ENCODE results near the gene SETD2. TPM values are rescaled to one million over a fixed set of nuclear protein-coding genes. Genes with fewer than 3 reads are reported as not detected.
A peak's percentile ranks its signal among the peaks of the same experiment; 100 is the strongest.

Gene SETD2
- total and polyA plus RNA-seq, 10 donors: 10.4 to 94.0 (median 63.8) TPM

- TF ChIP-seq POLR2AphosphoS5 (IDR thresholded peaks at IDR 0.05) (peak in 1 of 3 donors; percentile 52), POLR2A (IDR thresholded peaks at IDR 0.05) (no peak)
- TF ChIP-seq, protein P1, sequence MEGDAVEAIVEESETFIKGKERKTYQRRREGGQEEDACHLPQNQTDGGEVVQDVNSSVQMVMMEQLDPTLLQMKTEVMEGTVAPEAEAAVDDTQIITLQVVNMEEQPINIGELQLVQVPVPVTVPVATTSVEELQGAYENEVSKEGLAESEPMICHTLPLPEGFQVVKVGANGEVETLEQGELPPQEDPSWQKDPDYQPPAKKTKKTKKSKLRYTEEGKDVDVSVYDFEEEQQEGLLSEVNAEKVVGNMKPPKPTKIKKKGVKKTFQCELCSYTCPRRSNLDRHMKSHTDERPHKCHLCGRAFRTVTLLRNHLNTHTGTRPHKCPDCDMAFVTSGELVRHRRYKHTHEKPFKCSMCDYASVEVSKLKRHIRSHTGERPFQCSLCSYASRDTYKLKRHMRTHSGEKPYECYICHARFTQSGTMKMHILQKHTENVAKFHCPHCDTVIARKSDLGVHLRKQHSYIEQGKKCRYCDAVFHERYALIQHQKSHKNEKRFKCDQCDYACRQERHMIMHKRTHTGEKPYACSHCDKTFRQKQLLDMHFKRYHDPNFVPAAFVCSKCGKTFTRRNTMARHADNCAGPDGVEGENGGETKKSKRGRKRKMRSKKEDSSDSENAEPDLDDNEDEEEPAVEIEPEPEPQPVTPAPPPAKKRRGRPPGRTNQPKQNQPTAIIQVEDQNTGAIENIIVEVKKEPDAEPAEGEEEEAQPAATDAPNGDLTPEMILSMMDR (IDR thresholded peaks at IDR 0.05 in 8 of 11, conservative IDR thresholded peaks at IDR 0.05 in 3 of 11): no peak
- H3K4me3 ChIP-seq: no peak overlapping the region
- H3K4me1 ChIP-seq: peaks cover 10 to 83% (median 39%) of the 10 kb centered on the region in 6 donors
- H3K9me3 ChIP-seq: no peaks in the 10 kb centered on the region
- H3K36me3 ChIP-seq: peaks cover 0 to 100% (median 76%) of the 10 kb centered on the region in 6 donors
- peak; percentile 74 for DNase-seq
- peak overlapping the region in 3 of 8 donors; percentile 23 to 55 (median 40) for H3K27ac ChIP-seq
- WGBS, 5 donors: 93 to 95% (median 94%) methylated on average over 17 to 22 of the region's 22 CpGs
- H3K27me3 ChIP-seq (replicated peaks in 1 of 7): no peaks in the 10 kb centered on the region
- intact Hi-C loops (cut with DNase I; ENCODE audit: low total_unique reads): no loop called here
Measured at GRCh38 chr3:46995901-46996562, 167.9 kb downstream of the SETD2 start.

- Histone ChIP-seq H3K27me3 (replicated peaks in 1 of 7) (no peaks in the 10 kb centered on the region), H3K4me3 (no peak overlapping the region), H3K4me1 (peaks cover 18 to 84% (median 48%) of the 10 kb centered on the region in 6 donors), H3K9me3 (no peaks in the 10 kb centered on the region), H3K27ac (no peak overlapping the region), H3K36me3 (peaks cover 0 to 100% (median 67%) of the 10 kb centered on the region in 6 donors)
- 95 to 97% (median 96%) methylated on average over 14 to 29 of the region's 29 CpGs for WGBS, 5 donors
- intact Hi-C loops (cut with DNase I; ENCODE audit: low total_unique reads): no loop called here
- peak; percentile 76 for DNase-seq
- TF ChIP-seq, protein P1 (IDR thresholded peaks at IDR 0.05 in 8 of 11, conservative IDR thresholded peaks at IDR 0.05 in 3 of 11): no peak
- peak in 2 of 3 donors; percentile 8 to 67 for TF ChIP-seq POLR2AphosphoS5 (IDR thresholded peaks at IDR 0.05)
Measured at GRCh38 chr3:46994801-46995731, 168.8 kb downstream of the SETD2 start.

GRCh38 chr3:46993986-46994385, 169.9 kb downstream of the SETD2 start:
- no peak overlapping the region for H3K27ac ChIP-seq
- intact Hi-C loops (cut with DNase I; ENCODE audit: low total_unique reads): no loop called here
- WGBS, 5 donors: 92 to 96% (median 94%) methylated on average over 5 to 7 of the region's 7 CpGs
- peaks cover 0 to 99% (median 56%) of the 10 kb centered on the region in 6 donors for H3K36me3 ChIP-seq
- H3K4me1 ChIP-seq: peaks cover 18 to 87% (median 59%) of the 10 kb centered on the region in 6 donors
- TF ChIP-seq, protein P1 (IDR thresholded peaks at IDR 0.05 in 8 of 11, conservative IDR thresholded peaks at IDR 0.05 in 3 of 11): no peak
- peak in 2 of 3 donors; percentile 4 to 37 for TF ChIP-seq POLR2AphosphoS5 (IDR thresholded peaks at IDR 0.05)
- no peaks in the 10 kb centered on the region for H3K9me3 ChIP-seq
- H3K27me3 ChIP-seq (replicated peaks in 1 of 7): no peaks in the 10 kb centered on the region
- DNase-seq: no peak
- H3K4me3 ChIP-seq: no peak overlapping the region

- TF ChIP-seq POLR2AphosphoS5 (IDR thresholded peaks at IDR 0.05): no peak
- TF ChIP-seq, protein P1 (IDR thresholded peaks at IDR 0.05 in 8 of 11, conservative IDR thresholded peaks at IDR 0.05 in 3 of 11): no peak
- no peak for TF ChIP-seq POLR2A (IDR thresholded peaks at IDR 0.05)
- Histone ChIP-seq H3K27ac (no peak overlapping the region), H3K27me3 (replicated peaks in 1 of 7) (no peaks in the 10 kb centered on the region), H3K4me1 (peaks cover 19 to 87% (median 60%) of the 10 kb centered on the region in 6 donors), H3K4me3 (no peak overlapping the region), H3K36me3 (peaks cover 0 to 97% (median 50%) of the 10 kb centered on the region in 6 donors), H3K9me3 (no peaks in the 10 kb centered on the region)
- WGBS, 5 donors: 80 to 100% (median 87%) methylated on average over 2 of the region's 2 CpGs
- intact Hi-C loops (cut with DNase I; ENCODE audit: low total_unique reads): no loop called here
- DNase-seq: no peak
Measured at GRCh38 chr3:46993292-46993691, 170.6 kb downstream of the SETD2 start.
